ENCODE measurements around the gene HIGD2B. TPM values are rescaled to one million over a fixed set of nuclear protein-coding genes. Genes with fewer than 3 reads are reported as not detected.

The HIGD2B gene
- total and polyA plus RNA-seq, 12 donors = 0.10 TPM; not detected in 11

Small RNA genes lying within 50 kb of the gene (small RNA-seq; reads per million reads assigned to genes)
- 0 reads per million in 2 donors for gene RN7SL853P

Other genes with a start within 250 kb of the HIGD2B start
- gene ARIH1, start 211.9 kb downstream of the HIGD2B start, total RNA-seq = 100 to 1,000 TPM in 4 of 9 donors, 10 to 100 TPM in 5; 22.6 to 159 (median 60.3) TPM
- gene ARIH1, start 211.9 kb downstream of the HIGD2B start, polyA plus RNA-seq = 10 to 100 TPM; 18.3 to 68.3 (median 28.7) TPM
- under 1 TPM in 2 of 9 donors, not detected in 7; 0.11 to 0.61 TPM for gene GOLGA6B, start 31.5 kb downstream of the HIGD2B start, total RNA-seq
- gene GOLGA6B, start 31.5 kb downstream of the HIGD2B start, polyA plus RNA-seq = not detected
- 10 to 100 TPM; 14.4 to 44.1 (median 25.3) TPM for gene BBS4, start within 50 bp of the HIGD2B start, total RNA-seq
- gene BBS4, start within 50 bp of the HIGD2B start, polyA plus RNA-seq = 10 to 100 TPM; 13.6 to 30.5 (median 15.8) TPM
- gene ADPGK, start 97.6 kb upstream of the HIGD2B start, total RNA-seq = 10 to 100 TPM; 27.7 to 97.1 (median 44.1) TPM
- gene ADPGK, start 97.6 kb upstream of the HIGD2B start, polyA plus RNA-seq = 10 to 100 TPM; 44.7 to 62.0 (median 56.4) TPM

Measured in adrenal gland (tissue), 12 donors.